PC-9 (cell line): ENCODE measurements around the gene CSNK2A2. TPM values are rescaled to one million over a fixed set of nuclear protein-coding genes. Genes with fewer than 3 reads are reported as not detected.
A peak's percentile ranks its signal among the peaks of the same experiment; 100 is the strongest.

ENCODE experiments used
- BruUV-seq: library from RNA; stranded (reverse); fragments of 400-500 nt; replicated peaks from 2 replicates; lab custom pipeline; 2021; lab: Mats Ljungman, UMichigan
- CTCF ChIA-PET: fragments of 300-600 bp; sonication (Branson Sonifier 250); formaldehyde crosslinking; loops from one replicate; lab custom pipeline; 2022; ENCODE audit warnings: antibody characterized with exemption; lab: Charles Lee
- POLR2A ChIA-PET: fragments of 300-600 bp; sonication (Branson Sonifier 250); formaldehyde crosslinking; loops from one replicate; lab custom pipeline; 2022; ENCODE audit warnings: antibody characterized with exemption; ENCODE audit not compliant: unreplicated experiment; lab: Charles Lee
- DNase-seq, 2 experiments: peaks; one replicate each; pipeline versions ENCODE4 v3.0.0 to v3.0.0-alpha.2; 2015 to 2022; ENCODE audit warnings: mixed read lengths in 1 of 2
- H2AFZ ChIP-seq: fragments of 200-600 bp; sonication (generic); 2 replicates; pipeline ENCODE4 v1.8.1; 2017; ENCODE audit warnings: antibody characterized with exemption
- H3F3A ChIP-seq: fragments of 200-600 bp; sonication (generic); 2 replicates; pipeline ENCODE4 v1.8.1; 2017; ENCODE audit warnings: antibody characterized with exemption, mild to moderate bottlenecking, low read depth; ENCODE audit not compliant: insufficient read depth
- H3K27ac ChIP-seq: fragments of 200-600 bp; sonication (generic); 2 replicates; pipeline ENCODE4 v1.6.1; 2016; ENCODE audit warnings: mixed run types
- H3K27me3 ChIP-seq: fragments of 200-600 bp; sonication (generic); 2 replicates; pipeline ENCODE4 v1.6.1; 2016; ENCODE audit warnings: low read depth, mixed run types; ENCODE audit not compliant: insufficient read depth
- H3K36me3 ChIP-seq: fragments of 200-600 bp; sonication (generic); 2 replicates; pipeline ENCODE4 v1.6.1; 2016; ENCODE audit warnings: low read depth, mixed run types
- H3K4me1 ChIP-seq: fragments of 200-600 bp; sonication (generic); replicated peaks from 2 replicates; pipeline ENCODE4 v1.6.1; 2016; ENCODE audit warnings: mixed run types; ENCODE audit not compliant: insufficient read depth
- H3K4me2 ChIP-seq: fragments of 200-600 bp; sonication (generic); 2 replicates; pipeline ENCODE4 v1.6.1; 2017; ENCODE audit warnings: mixed run types
- H3K4me3 ChIP-seq: fragments of 200-600 bp; sonication (generic); 2 replicates; pipeline ENCODE4 v1.6.1; 2016; ENCODE audit warnings: mixed run types
- H3K79me2 ChIP-seq: fragments of 200-600 bp; sonication (generic); 2 replicates; pipeline ENCODE4 v1.6.1; 2017; ENCODE audit warnings: low read depth, mixed run types
- H3K9me2 ChIP-seq: fragments of 200-600 bp; sonication (generic); 2 replicates; pipeline ENCODE4 v1.8.1; 2017; ENCODE audit warnings: mild to moderate bottlenecking; ENCODE audit not compliant: insufficient read depth
- H3K9me3 ChIP-seq: fragments of 200-600 bp; sonication (generic); 2 replicates; pipeline ENCODE4 v1.8.1; 2016; ENCODE audit warnings: low read depth; ENCODE audit not compliant: insufficient read depth
- H4K20me1 ChIP-seq: fragments of 200-600 bp; sonication (generic); 2 replicates; pipeline ENCODE4 v1.8.1; 2017; ENCODE audit not compliant: insufficient read depth
- CTCF ChIP-seq: fragments of 200-600 bp; sonication (generic); conservative IDR thresholded peaks from 2 replicates; pipeline ENCODE4 v1.6.1; 2017; ENCODE audit warnings: mixed run types, antibody characterized with exemption, mild to moderate bottlenecking, moderate library complexity
- EZH2 ChIP-seq: fragments of 200-600 bp; sonication (generic); IDR thresholded peaks from 2 replicates; pipeline ENCODE4 v1.8.0; 2017; ENCODE audit warnings: antibody characterized with exemption, low read depth
- intact Hi-C: fragments of 100-400 bp; cut with micrococcal nuclease; formaldehyde crosslinking; loops from one replicate; pipeline ENCODE4 v1.10.0; 2022; ENCODE audit not compliant: unreplicated experiment
- total RNA-seq: library from RNA; stranded (reverse); gene quantifications from 2 replicates; pipeline ENCODE4 v1.2.3, GENCODE V29; 2021

Gene CSNK2A2
- total RNA-seq, 1 experiment from 2014 or later = 100 TPM

GRCh38 chr16:58127634-58128033 is 70.3 kb downstream of the CSNK2A2 start:
- H3K79me2 ChIP-seq = peaks cover 59% of the 10 kb centered on the region
- peaks cover 45% of the 10 kb centered on the region for H4K20me1 ChIP-seq
- ChIA-PET POLR2A (interaction anchor here (0.6 kb wide), 3 partner anchors 95 to 326 kb away, joined by 3 to 5 read pairs (median 4); no protein-coding TSS in a partner anchor), CTCF (no interaction called here)
- BruUV-seq = no TSS peak
- no peaks in the 10 kb centered on the region for H3K9me3 ChIP-seq
- H3K27me3 ChIP-seq = no peaks in the 10 kb centered on the region
- no peak overlapping the region for H3K27ac ChIP-seq
- peak overlapping the region; percentile 88 for H3K4me3 ChIP-seq
- no peaks in the 10 kb centered on the region for H3K9me2 ChIP-seq
- intact Hi-C loops = loop anchor here (10.0 kb wide), 1 partner anchor 233 kb away; no protein-coding TSS in a partner anchor
- H3K4me1 ChIP-seq = peaks cover 35% of the 10 kb centered on the region
- TF ChIP-seq EZH2 (no peak), CTCF (peak; percentile 18; the same call in 1 of the 2 replicates)
- DNase-seq = no peak
- H3F3A ChIP-seq = peaks cover 10% of the 10 kb centered on the region; the same call in 1 of the 2 replicates
- H3K4me2 ChIP-seq = peak overlapping the region; percentile 100
- H2AFZ ChIP-seq = no peak overlapping the region
- H3K36me3 ChIP-seq = no peaks in the 10 kb centered on the region

DNA sequence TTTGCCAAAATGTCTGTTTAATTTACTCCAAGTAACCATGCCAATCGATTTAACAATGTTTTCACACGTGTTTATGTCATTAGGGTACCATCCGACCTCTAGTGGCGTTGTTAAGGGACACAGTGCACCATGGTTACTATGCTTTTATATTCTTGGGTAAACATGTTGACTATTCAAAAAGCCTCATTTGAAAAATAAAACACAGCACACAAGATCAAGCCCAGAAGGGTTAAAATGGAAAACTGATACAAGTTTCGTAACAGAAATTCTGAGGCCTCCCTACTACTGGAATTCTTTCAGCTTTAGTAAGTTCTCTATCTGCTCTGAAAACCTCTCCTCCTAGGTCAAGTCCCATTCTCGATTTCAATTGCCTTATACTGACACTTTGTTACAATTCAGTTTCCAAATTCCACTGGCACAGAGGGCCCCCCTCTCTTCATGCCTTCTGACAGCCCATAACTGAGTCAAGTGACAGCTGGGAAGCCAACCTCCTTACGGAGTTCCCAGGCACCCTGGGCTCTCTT is 70.8 kb downstream of the CSNK2A2 start:
- H3K79me2 ChIP-seq = peaks cover 64% of the 10 kb centered on the region
- H3K27me3 ChIP-seq = no peaks in the 10 kb centered on the region
- H3K4me2 ChIP-seq = peak overlapping the region; percentile 100
- TF ChIP-seq CTCF = no peak
- TF ChIP-seq EZH2 = no peak
- POLR2A ChIA-PET = interaction anchor here (0.6 kb wide), 2 partner anchors 95 to 325 kb away, joined by 3 to 5 read pairs; no protein-coding TSS in a partner anchor
- peaks cover 37% of the 10 kb centered on the region for H3K4me1 ChIP-seq
- no peak overlapping the region for H3K27ac ChIP-seq
- peak overlapping the region; percentile 88 for H3K4me3 ChIP-seq
- BruUV-seq = no TSS peak
- no peak overlapping the region for H2AFZ ChIP-seq
- H3K9me3 ChIP-seq = no peaks in the 10 kb centered on the region
- intact Hi-C loops = loop anchor here (10.0 kb wide), 1 partner anchor 232 kb away; no protein-coding TSS in a partner anchor
- CTCF ChIA-PET = no interaction called here
- no peaks in the 10 kb centered on the region for H3K36me3 ChIP-seq
- peaks cover 49% of the 10 kb centered on the region for H4K20me1 ChIP-seq
- H3K9me2 ChIP-seq = no peaks in the 10 kb centered on the region
- peaks cover 13% of the 10 kb centered on the region; the same call in 1 of the 2 replicates for H3F3A ChIP-seq
- no peak for DNase-seq

DNA sequence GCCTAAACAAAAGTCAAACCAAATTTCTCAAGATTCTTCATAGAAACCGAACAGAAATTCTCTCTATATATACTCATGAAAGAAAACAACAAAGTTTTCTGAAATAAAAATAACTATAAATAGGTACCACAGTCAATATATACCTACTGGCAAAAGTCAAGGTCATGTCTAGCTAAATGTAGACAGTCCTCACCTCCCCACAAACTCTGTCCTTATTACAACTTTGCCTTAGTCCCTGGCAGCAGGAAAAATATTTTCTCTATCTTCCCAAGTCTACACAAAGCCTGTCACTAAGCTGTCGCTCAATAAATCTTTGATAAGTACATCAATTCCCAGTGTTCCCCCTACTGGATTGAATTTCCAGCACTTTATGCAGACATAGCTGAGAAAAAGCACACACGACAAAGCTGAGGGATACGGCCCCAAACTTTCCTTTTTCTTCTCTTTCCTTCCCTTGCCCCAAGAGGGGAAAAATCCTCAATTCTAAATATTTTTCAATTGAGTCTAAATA is 71.4 kb downstream of the CSNK2A2 start:
- no peak overlapping the region for H2AFZ ChIP-seq
- intact Hi-C loops = loop anchor here (10.0 kb wide), 1 partner anchor 232 kb away; no protein-coding TSS in a partner anchor
- H3K4me1 ChIP-seq = peaks cover 43% of the 10 kb centered on the region
- H3K36me3 ChIP-seq = no peaks in the 10 kb centered on the region
- no peak for DNase-seq
- BruUV-seq = no TSS peak
- peaks cover 54% of the 10 kb centered on the region for H4K20me1 ChIP-seq
- H3K79me2 ChIP-seq = peaks cover 70% of the 10 kb centered on the region
- no peak for TF ChIP-seq CTCF
- no peak for TF ChIP-seq EZH2
- H3K27ac ChIP-seq = no peak overlapping the region
- H3K27me3 ChIP-seq = no peaks in the 10 kb centered on the region
- H3K9me2 ChIP-seq = no peaks in the 10 kb centered on the region
- peak overlapping the region; percentile 88; the same call in 1 of the 2 replicates for H3K4me3 ChIP-seq
- ChIA-PET CTCF (no interaction called here), POLR2A (no interaction called here)
- H3K4me2 ChIP-seq = peak overlapping the region; percentile 100
- no peaks in the 10 kb centered on the region for H3K9me3 ChIP-seq
- H3F3A ChIP-seq = peaks cover 19% of the 10 kb centered on the region; the same call in 1 of the 2 replicates
